HG03135 (cell line): ENCODE results near the gene ORM1.

Experiments
- ATAC-seq: cut with Tn5 transposase; IDR thresholded peaks from one replicate; pipeline ENCODE4 v1.9.1; 2021; ENCODE audit warnings: mild to moderate bottlenecking, moderate library complexity; ENCODE audit not compliant: unreplicated experiment

ORM1 gene

GRCh38 chr9:114287001-114287762 is 35.7 kb upstream of the ORM1 start:
- ATAC-seq, result no peak

GRCh38 chr9:114287763-114288192 is 35.1 kb upstream of the ORM1 start:
- no peak for ATAC-seq

GRCh38 chr9:114288193-114289091 is 34.5 kb upstream of the ORM1 start:
- ATAC-seq, result no peak

GRCh38 chr9:114289106-114289505 is 33.8 kb upstream of the ORM1 start:
- ATAC-seq, result no peak

GRCh38 chr9:114289571-114290481 is 33.1 kb upstream of the ORM1 start:
- no peak for ATAC-seq

GRCh38 chr9:114290561-114290986 is 32.3 kb upstream of the ORM1 start:
- ATAC-seq, result no peak

GRCh38 chr9:114291064-114291474 is 31.8 kb upstream of the ORM1 start:
- no peak for ATAC-seq

GRCh38 chr9:114291886-114292590 is 30.9 kb upstream of the ORM1 start:
- ATAC-seq, result no peak

- no peak for ATAC-seq
These were observed 28.2 kb upstream of the ORM1 start for GRCh38 chr9:114294664-114295063.

GRCh38 chr9:114296338-114296737 is 26.6 kb upstream of the ORM1 start:
- no peak for ATAC-seq

- ATAC-seq, result no peak
These were observed 23.4 kb upstream of the ORM1 start for GRCh38 chr9:114299286-114300152.

- ATAC-seq, result no peak
These were observed 22.6 kb upstream of the ORM1 start for GRCh38 chr9:114300153-114300845.

GRCh38 chr9:114300846-114301797 is 21.8 kb upstream of the ORM1 start:
- no peak for ATAC-seq

GRCh38 chr9:114301798-114302565 is 20.9 kb upstream of the ORM1 start:
- ATAC-seq, result no peak

GRCh38 chr9:114302727-114303126 is 20.2 kb upstream of the ORM1 start:
- no peak for ATAC-seq

GRCh38 chr9:114303571-114303970 is 19.3 kb upstream of the ORM1 start:
- ATAC-seq, result no peak

GRCh38 chr9:114303977-114304376 is 18.9 kb upstream of the ORM1 start:
- ATAC-seq, result no peak
